Pancreas (tissue), 10 donors: ENCODE results near the gene SBF1. TPM values are rescaled to one million over a fixed set of nuclear protein-coding genes. Genes with fewer than 3 reads are reported as not detected.
A peak's percentile ranks its signal among the peaks of the same experiment; 100 is the strongest.

Experiments used
- ATAC-seq, 4 donors: fragments of 200-7000 bp; cut with Tn5 transposase; one replicate each; pipeline versions ENCODE4 v1.8.0 to v1.9.1; 2020; ENCODE audit warnings: mild to moderate bottlenecking in 4 of 4, moderate library complexity in 4 of 4
- DNase-seq, 6 donors: peaks; one replicate each; pipeline ENCODE4 v3.0.0-alpha.2; 2020
- FAIRE-seq: peaks from 2 replicates; lab custom pipeline; 2012; peaks lifted over from hg19 to GRCh38; lab: Jason Lieb, UNC
- H3K27ac ChIP-seq, 4 donors: fragments of 200-600 bp; sonication (generic); 1 replicate in 3 of 4; 2 replicates in 1 of 4; pipeline versions ENCODE4 v1.5.0 to v1.8.0; 2020
- H3K27me3 ChIP-seq, 4 donors: fragments of 200-600 bp; one replicate each; pipeline ENCODE4 v1.8.0; 2021
- H3K36me3 ChIP-seq, 3 donors: fragments of 200-600 bp; sonication (generic) in 1 of 3; one replicate each; pipeline versions ENCODE4 v1.5.0 to v1.8.0; 2020 to 2021
- H3K4me1 ChIP-seq, 3 donors: fragments of 200-600 bp; one replicate each; pipeline ENCODE4 v1.8.0; 2021
- H3K4me3 ChIP-seq, 4 donors: fragments of 200-600 bp; sonication (generic) in 2 of 4; one replicate each; pipeline versions ENCODE4 v1.5.0 to v1.8.0; 2020 to 2021
- H3K9me3 ChIP-seq, 4 donors: fragments of 200-600 bp; one replicate each; pipeline ENCODE4 v1.8.0; 2021
- CTCF ChIP-seq, 4 donors: fragments of 200-600 bp; sonication (generic) in 3 of 4; IDR thresholded peaks; one replicate each; pipeline versions ENCODE4 v1.5.0 to v1.8.0; 2021; ENCODE audit warnings: antibody characterized with exemption in 4 of 4
- WGBS, 2 donors: extraction: QIAGEN DNeasy Blood & Tissue Kit; methylation state at CpG; one replicate each; pipeline ENCODE4 v1.1.7; 2013; 5-methylcytosine and 5-hydroxymethylcytosine counted together
- intact Hi-C, 3 donors: fragments of 100-400 bp; cut with DNase I; formaldehyde crosslinking; loops; one replicate each; pipeline versions ENCODE4 v1.11.1 to v1.14.2; 2022
- polyA plus RNA-seq, 2 donors: library from polyadenylated mRNA; stranded (reverse); fragments of 200-250 nt; gene quantifications; one replicate each; pipeline ENCODE4 v1.2.3, GENCODE V29; 2013
- total RNA-seq, 6 donors: library from RNA; stranded (reverse); fragmentation: NEBNext Ultra II Directional in 4 of 6; extraction: Animal tissue kit (Norgen Biotek cat#: 25700) in 4 of 6; gene quantifications; one replicate each; pipeline versions ENCODE4 v1.2.1 to v1.2.4, GENCODE V29; 2021 to 2023
- donor health status: healthy with polysubstance abuse.
- donor health status: DM: no; HTN: no; CAD: no; lungs with moderate emphysema.
- donor health status: DM: no; HTN: no; CAD: no.
- donor health status: control.
- donor health status: control.
- donor health status: Bipolar disorder and iron deficiency.
- donor health status: DM: yes; HTN: yes; CAD: no.
- donor health status: DM: no; HTN: no; CAD: no.
- donor health status: DM: no; HTN: no; CAD: no.
- donor health status: DM: yes; HTN: yes; CAD: no.

The SBF1 gene
- total RNA-seq (10 to 100 TPM; 36.8 to 76.2 (median 56.1) TPM), polyA plus RNA-seq (10 to 100 TPM; 51.8 to 76.5 TPM)

- intact Hi-C loops: no loop called here
- Histone ChIP-seq H3K9me3 (no peaks in the 10 kb centered on the region), H3K4me3 (peak within 1 kb of the TSS; percentile 57 to 89 (median 74)), H3K4me1 (peaks cover 22 to 37% (median 33%) of the 10 kb centered on the region in 3 donors), H3K27ac (peak within 1 kb of the TSS; percentile 48 to 73 (median 58)), H3K36me3 (no peaks in the 10 kb centered on the region), H3K27me3 (no peaks in the 10 kb centered on the region)
- 1 to 2% methylated on average over 55 to 97 of the region's 97 CpGs for WGBS, 2 donors
- TF ChIP-seq CTCF (IDR thresholded peaks at IDR 0.05): no peak
- DNase-seq: peak; percentile 90 to 97 (median 94)
- peak; percentile 93 to 96 (median 94) for ATAC-seq
- no peak for FAIRE-seq
Measured at GRCh38 chr22:50474710-50475651, at the start of gene SBF1. TSS of gene SBF1 (minus strand) at chr22:50475035. CDS start at chr22:50474840, 195 bp downstream.

- peak in 2 of 6 donors; percentile 62 to 79 for DNase-seq
- Histone ChIP-seq H3K4me3 (peak overlapping the region in 2 of 4 donors; percentile 72 to 75), H3K27me3 (no peaks in the 10 kb centered on the region), H3K27ac (peak overlapping the region in 1 of 4 donors; percentile 94), H3K9me3 (no peaks in the 10 kb centered on the region), H3K4me1 (peaks cover 5 to 7% (median 6%) of the 10 kb centered on the region in 3 donors), H3K36me3 (peaks cover 0 to 33% (median 14%) of the 10 kb centered on the region in 3 donors)
- ATAC-seq: no peak
- intact Hi-C loops: no loop called here
- no peak for TF ChIP-seq CTCF (IDR thresholded peaks at IDR 0.05)
- WGBS, 2 donors: 77 to 78% methylated on average over 24 to 25 of the region's 25 CpGs
- no peak for FAIRE-seq
Measured at GRCh38 chr22:50523806-50524675, 49.2 kb upstream of the SBF1 start.

GRCh38 chr22:50523458-50523805 is 48.6 kb upstream of the SBF1 start:
- DNase-seq (no peak), FAIRE-seq (no peak), ATAC-seq (no peak)
- TF ChIP-seq CTCF (IDR thresholded peaks at IDR 0.05): no peak
- Histone ChIP-seq H3K9me3 (no peaks in the 10 kb centered on the region), H3K27me3 (no peaks in the 10 kb centered on the region), H3K4me1 (peaks cover 5 to 7% (median 6%) of the 10 kb centered on the region in 3 donors), H3K27ac (no peak overlapping the region), H3K4me3 (no peak overlapping the region), H3K36me3 (peaks cover 0 to 38% (median 19%) of the 10 kb centered on the region in 3 donors)
- WGBS, 2 donors: 91 to 93% methylated on average over 16 of the region's 16 CpGs
- intact Hi-C loops: no loop called here

- 85 to 87% methylated on average over 22 of the region's 22 CpGs for WGBS, 2 donors
- H3K4me1 ChIP-seq: peaks cover 5 to 7% (median 6%) of the 10 kb centered on the region in 3 donors
- intact Hi-C loops: no loop called here
Measured at GRCh38 chr22:50522806-50523438, 48.1 kb upstream of the SBF1 start.

More at GRCh38 chr22:50522806-50523438, 48.1 kb upstream of the SBF1 start:
- no peak overlapping the region for H3K27ac ChIP-seq
- H3K36me3 ChIP-seq: peaks cover 0 to 43% (median 19%) of the 10 kb centered on the region in 3 donors
- ATAC-seq: no peak
- no peak for FAIRE-seq
- TF ChIP-seq CTCF (IDR thresholded peaks at IDR 0.05): no peak
- H3K27me3 ChIP-seq: no peaks in the 10 kb centered on the region
- H3K9me3 ChIP-seq: no peaks in the 10 kb centered on the region
- DNase-seq: peak in 1 of 6 donors; percentile 66
- H3K4me3 ChIP-seq: no peak overlapping the region
